Neural progenitor cell (in vitro differentiated cells): ENCODE results near the gene NOD1. TPM values are rescaled to one million over a fixed set of nuclear protein-coding genes. Genes with fewer than 3 reads are reported as not detected.
A peak's percentile ranks its signal among the peaks of the same experiment; 100 is the strongest.

Experiments used
- DNase-seq: peaks from one replicate; pipeline ENCODE4 v3.0.0-alpha.2; 2016; ENCODE audit warnings: low spot score
- H2AFZ ChIP-seq: fragments of 200-600 bp; sonication (generic); replicated peaks from 2 replicates; pipeline ENCODE4 v1.6.1; 2016; ENCODE audit warnings: antibody characterized with exemption
- H3F3A ChIP-seq: fragments of 200-600 bp; sonication (generic); 2 replicates; pipeline ENCODE4 v1.6.1; 2016; ENCODE audit warnings: antibody characterized with exemption, low read depth
- H3K27ac ChIP-seq: fragments of 200-600 bp; sonication (generic); 2 replicates; pipeline ENCODE4 v1.5.1; 2016; ENCODE audit warnings: mild to moderate bottlenecking
- H3K27me3 ChIP-seq: fragments of 200-600 bp; sonication (generic); 2 replicates; pipeline ENCODE4 v1.6.1; 2016; ENCODE audit warnings: mild to moderate bottlenecking, moderate library complexity
- H3K36me3 ChIP-seq: fragments of 200-600 bp; sonication (generic); 2 replicates; pipeline ENCODE4 v1.5.1; 2016
- H3K4me1 ChIP-seq: fragments of 200-600 bp; sonication (generic); 2 replicates; pipeline ENCODE4 v1.6.1; 2016; ENCODE audit warnings: mixed run types
- H3K4me2 ChIP-seq: fragments of 200-600 bp; sonication (generic); 2 replicates; pipeline ENCODE4 v1.6.1; 2016
- H3K4me3 ChIP-seq: fragments of 200-600 bp; sonication (generic); 2 replicates; pipeline ENCODE4 v1.5.1; 2016
- H3K79me2 ChIP-seq: fragments of 200-600 bp; sonication (generic); 2 replicates; pipeline ENCODE4 v1.6.1; 2016; ENCODE audit warnings: low read depth
- H3K9ac ChIP-seq: fragments of 200-600 bp; sonication (generic); 2 replicates; pipeline ENCODE4 v1.6.1; 2016
- H3K9me3 ChIP-seq: fragments of 200-600 bp; sonication (generic); 2 replicates; pipeline ENCODE4 v1.5.1; 2016; ENCODE audit warnings: low read depth
- H4K20me1 ChIP-seq: fragments of 200-600 bp; sonication (generic); 2 replicates; pipeline ENCODE4 v1.6.1; 2016; ENCODE audit warnings: low read depth
- H3K27ac Mint-ChIP-seq: 3 replicates; pipeline ENCODE4 v1.8.0; 2021; ENCODE audit warnings: mixed read lengths
- H3K27me3 Mint-ChIP-seq: 2 replicates; pipeline ENCODE4 v1.8.0; 2022; ENCODE audit warnings: low read depth, mild to moderate bottlenecking, inconsistent platforms, moderate library complexity, mixed read lengths; ENCODE audit not compliant: insufficient read depth
- H3K36me3 Mint-ChIP-seq: 3 replicates; pipeline ENCODE4 v1.8.0; 2021; ENCODE audit warnings: mixed read lengths
- H3K4me1 Mint-ChIP-seq: 3 replicates; pipeline ENCODE4 v1.8.0; 2021; ENCODE audit warnings: mixed read lengths
- H3K4me3 Mint-ChIP-seq: 3 replicates; pipeline ENCODE4 v1.8.0; 2021; ENCODE audit warnings: mild to moderate bottlenecking, moderate library complexity, mixed read lengths
- H3K9me3 Mint-ChIP-seq: 3 replicates; pipeline ENCODE4 v1.8.0; 2020; ENCODE audit warnings: mixed read lengths
- EZH2 ChIP-seq: fragments of 200-600 bp; sonication (generic); IDR thresholded peaks from 2 replicates; pipeline ENCODE4 v1.6.1; 2017; ENCODE audit warnings: antibody characterized with exemption, mild to moderate bottlenecking, moderate library complexity
- EZH2phosphoT487 ChIP-seq: fragments of 200-600 bp; sonication (generic); IDR thresholded peaks from 2 replicates; pipeline ENCODE4 v1.6.1; 2017; ENCODE audit warnings: antibody characterized with exemption
- total RNA-seq: library from RNA; depleted of rRNA; stranded (reverse); fragments of >200 nt; gene quantifications from 2 replicates; pipeline ENCODE4 v1.2.3, GENCODE V29; 2015; ENCODE audit warnings: low replicate concordance
- TF ChIP-seq, protein P1 (sequence below): fragments of 200-600 bp; sonication (generic); IDR thresholded peaks from 2 replicates; pipeline ENCODE4 v1.5.1; 2017; ENCODE audit warnings: antibody characterized with exemption, mild to moderate bottlenecking

Gene NOD1
- total RNA-seq, 1 donor from 2014 or later, result 5.0 TPM

DNA sequence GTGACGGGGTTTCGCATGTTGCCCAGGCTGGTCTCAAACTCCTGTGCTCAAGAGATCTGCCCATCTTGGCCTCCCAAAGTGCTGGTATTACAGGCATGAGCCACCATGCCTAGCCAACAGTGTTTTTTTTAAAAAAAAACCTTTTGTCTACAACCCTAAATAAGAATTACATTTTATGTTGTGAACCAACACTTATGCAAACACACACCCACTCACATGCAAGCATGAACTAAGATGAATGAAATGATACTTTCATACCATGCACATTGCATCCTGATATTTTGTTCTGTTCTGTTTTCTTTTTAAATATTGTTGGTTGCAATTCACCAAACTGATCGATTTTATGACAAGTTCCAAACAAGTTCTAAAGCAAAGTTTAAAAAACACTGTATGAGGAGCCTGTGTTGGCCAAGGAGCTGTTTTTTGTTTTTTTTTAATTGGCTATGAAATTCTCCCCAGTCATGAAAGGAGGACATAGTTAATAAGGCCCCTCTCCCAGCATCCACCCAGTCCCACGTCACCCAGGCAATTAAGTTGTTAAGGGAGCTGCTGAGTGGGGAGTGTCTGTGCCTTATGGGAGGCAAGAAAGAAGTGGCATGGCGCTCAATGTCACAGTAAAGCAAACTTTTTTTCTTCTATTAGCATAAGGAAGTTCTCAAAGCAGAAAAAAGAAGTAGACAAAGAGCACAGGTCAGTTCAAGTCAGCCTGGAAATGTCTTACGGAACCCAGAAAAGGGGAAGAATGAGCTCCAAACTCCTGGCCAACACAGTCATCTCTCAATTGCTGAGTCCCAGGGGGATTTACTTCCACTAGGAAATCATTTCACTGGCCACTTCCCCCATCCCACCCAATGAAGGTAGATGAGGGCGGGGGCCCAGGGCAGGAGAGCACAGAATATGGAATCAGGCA is 50.1 kb downstream of the NOD1 start:
- peaks cover 15% of the 10 kb centered on the region for H3K36me3 Mint-ChIP-seq
- H3K4me3 Mint-ChIP-seq, result no peak overlapping the region
- no peaks in the 10 kb centered on the region for H3K79me2 ChIP-seq
- DNase-seq, result no peak
- TF ChIP-seq, protein P1, sequence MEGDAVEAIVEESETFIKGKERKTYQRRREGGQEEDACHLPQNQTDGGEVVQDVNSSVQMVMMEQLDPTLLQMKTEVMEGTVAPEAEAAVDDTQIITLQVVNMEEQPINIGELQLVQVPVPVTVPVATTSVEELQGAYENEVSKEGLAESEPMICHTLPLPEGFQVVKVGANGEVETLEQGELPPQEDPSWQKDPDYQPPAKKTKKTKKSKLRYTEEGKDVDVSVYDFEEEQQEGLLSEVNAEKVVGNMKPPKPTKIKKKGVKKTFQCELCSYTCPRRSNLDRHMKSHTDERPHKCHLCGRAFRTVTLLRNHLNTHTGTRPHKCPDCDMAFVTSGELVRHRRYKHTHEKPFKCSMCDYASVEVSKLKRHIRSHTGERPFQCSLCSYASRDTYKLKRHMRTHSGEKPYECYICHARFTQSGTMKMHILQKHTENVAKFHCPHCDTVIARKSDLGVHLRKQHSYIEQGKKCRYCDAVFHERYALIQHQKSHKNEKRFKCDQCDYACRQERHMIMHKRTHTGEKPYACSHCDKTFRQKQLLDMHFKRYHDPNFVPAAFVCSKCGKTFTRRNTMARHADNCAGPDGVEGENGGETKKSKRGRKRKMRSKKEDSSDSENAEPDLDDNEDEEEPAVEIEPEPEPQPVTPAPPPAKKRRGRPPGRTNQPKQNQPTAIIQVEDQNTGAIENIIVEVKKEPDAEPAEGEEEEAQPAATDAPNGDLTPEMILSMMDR, result no peak
- TF ChIP-seq EZH2phosphoT487, result no peak
- TF ChIP-seq EZH2, result no peak
- no peaks in the 10 kb centered on the region for H3K9me3 Mint-ChIP-seq
- no peaks in the 10 kb centered on the region for H3K36me3 ChIP-seq
- no peaks in the 10 kb centered on the region for H3K27me3 ChIP-seq
- H2AFZ ChIP-seq, result no peak overlapping the region
- no peaks in the 10 kb centered on the region for H3K9me3 ChIP-seq
- no peaks in the 10 kb centered on the region for H4K20me1 ChIP-seq
- peaks cover 4% of the 10 kb centered on the region for H3K27me3 Mint-ChIP-seq
- no peak overlapping the region for H3K27ac Mint-ChIP-seq
- no peaks in the 10 kb centered on the region for H3F3A ChIP-seq
- no peak overlapping the region for H3K9ac ChIP-seq
- H3K4me1 Mint-ChIP-seq, result peaks cover 25% of the 10 kb centered on the region
- H3K4me2 ChIP-seq, result no peak overlapping the region
- H3K4me3 ChIP-seq, result no peak overlapping the region
- no peak overlapping the region for H3K27ac ChIP-seq
- peaks cover 10% of the 10 kb centered on the region for H3K4me1 ChIP-seq

GRCh38 chr7:30427296-30428070 is 51.1 kb downstream of the NOD1 start:
- H3K27me3 ChIP-seq, result no peaks in the 10 kb centered on the region
- no peaks in the 10 kb centered on the region for H3K9me3 Mint-ChIP-seq
- no peaks in the 10 kb centered on the region for H4K20me1 ChIP-seq
- H3K79me2 ChIP-seq, result no peaks in the 10 kb centered on the region
- no peak overlapping the region for H3K4me3 ChIP-seq
- H3K4me1 ChIP-seq, result no peaks in the 10 kb centered on the region
- H3K9ac ChIP-seq, result no peak overlapping the region
- no peak overlapping the region for H3K4me2 ChIP-seq
- H3K27ac Mint-ChIP-seq, result peak overlapping the region; percentile 53
- no peak for TF ChIP-seq EZH2
- TF ChIP-seq EZH2phosphoT487, result no peak
- TF ChIP-seq, protein P1, result no peak
- H3K4me1 Mint-ChIP-seq, result peaks cover 19% of the 10 kb centered on the region
- no peak for DNase-seq
- no peaks in the 10 kb centered on the region for H3K9me3 ChIP-seq
- H2AFZ ChIP-seq, result no peak overlapping the region
- no peak overlapping the region for H3K27ac ChIP-seq
- H3F3A ChIP-seq, result no peaks in the 10 kb centered on the region
- H3K4me3 Mint-ChIP-seq, result no peak overlapping the region
- peaks cover 13% of the 10 kb centered on the region for H3K36me3 Mint-ChIP-seq
- H3K36me3 ChIP-seq, result no peaks in the 10 kb centered on the region
- peaks cover 4% of the 10 kb centered on the region for H3K27me3 Mint-ChIP-seq

GRCh38 chr7:30424506-30424905 is 54.1 kb downstream of the NOD1 start:
- no peak overlapping the region for H3K27ac ChIP-seq
- H3K36me3 ChIP-seq, result no peaks in the 10 kb centered on the region
- peaks cover 7% of the 10 kb centered on the region for H3K4me1 ChIP-seq
- no peak overlapping the region for H3K4me3 ChIP-seq
- peaks cover 9% of the 10 kb centered on the region for H3K36me3 Mint-ChIP-seq
- peaks cover 4% of the 10 kb centered on the region for H3K9me3 Mint-ChIP-seq
- no peaks in the 10 kb centered on the region for H3K9me3 ChIP-seq
- H3K27me3 ChIP-seq, result no peaks in the 10 kb centered on the region
- peaks cover under 1% of the 10 kb centered on the region for H3F3A ChIP-seq
- no peak overlapping the region for H3K4me3 Mint-ChIP-seq
- no peaks in the 10 kb centered on the region for H4K20me1 ChIP-seq
- no peak overlapping the region for H3K4me2 ChIP-seq
- no peak overlapping the region for H3K27ac Mint-ChIP-seq
- no peak overlapping the region for H2AFZ ChIP-seq
- no peaks in the 10 kb centered on the region for H3K79me2 ChIP-seq
- no peak for DNase-seq
- H3K4me1 Mint-ChIP-seq, result peaks cover under 1% of the 10 kb centered on the region
- peaks cover 2% of the 10 kb centered on the region for H3K27me3 Mint-ChIP-seq
- no peak overlapping the region for H3K9ac ChIP-seq
- TF ChIP-seq EZH2 (no peak), EZH2phosphoT487 (no peak)
- TF ChIP-seq, protein P1, result no peak
